Nephron progenitor cell (in vitro differentiated cells): ENCODE data around the gene SNRPF.
"Not testable (repeated sequence)": the region's sequence is repeated elsewhere in the genome, so short reads cannot be mapped to it uniquely, and the experiment has no call there.

Source experiments
- DNase-seq: peaks from one replicate; pipeline ENCODE4 v3.0.0; 2021
- H3K27ac Mint-ChIP-seq: 2 replicates; pipeline ENCODE4 v1.8.0; 2021; ENCODE audit warnings: mild to moderate bottlenecking, moderate library complexity, mixed read lengths
- H3K27me3 Mint-ChIP-seq: 2 replicates; pipeline ENCODE4 v1.8.0; 2021; ENCODE audit warnings: mild to moderate bottlenecking, low read depth, mixed read lengths; ENCODE audit not compliant: poor library complexity
- H3K36me3 Mint-ChIP-seq: 2 replicates; pipeline ENCODE4 v1.8.0; 2021; ENCODE audit warnings: low read depth, mixed read lengths
- H3K4me1 Mint-ChIP-seq: 2 replicates; pipeline ENCODE4 v1.8.0; 2021; ENCODE audit warnings: mixed read lengths
- H3K4me3 Mint-ChIP-seq: 2 replicates; pipeline ENCODE4 v1.8.0; 2021; ENCODE audit warnings: mild to moderate bottlenecking, moderate library complexity, mixed read lengths
- H3K9me3 Mint-ChIP-seq: 2 replicates; pipeline ENCODE4 v1.8.0; 2021; ENCODE audit warnings: mild to moderate bottlenecking, moderate library complexity, mixed read lengths
- TF ChIP-seq, protein P1 (sequence below): fragments of 200-600 bp; sonication (generic); IDR thresholded peaks from 2 replicates; pipeline ENCODE4 v1.5.0; 2021; ENCODE audit warnings: antibody characterized with exemption

Gene SNRPF

DNA sequence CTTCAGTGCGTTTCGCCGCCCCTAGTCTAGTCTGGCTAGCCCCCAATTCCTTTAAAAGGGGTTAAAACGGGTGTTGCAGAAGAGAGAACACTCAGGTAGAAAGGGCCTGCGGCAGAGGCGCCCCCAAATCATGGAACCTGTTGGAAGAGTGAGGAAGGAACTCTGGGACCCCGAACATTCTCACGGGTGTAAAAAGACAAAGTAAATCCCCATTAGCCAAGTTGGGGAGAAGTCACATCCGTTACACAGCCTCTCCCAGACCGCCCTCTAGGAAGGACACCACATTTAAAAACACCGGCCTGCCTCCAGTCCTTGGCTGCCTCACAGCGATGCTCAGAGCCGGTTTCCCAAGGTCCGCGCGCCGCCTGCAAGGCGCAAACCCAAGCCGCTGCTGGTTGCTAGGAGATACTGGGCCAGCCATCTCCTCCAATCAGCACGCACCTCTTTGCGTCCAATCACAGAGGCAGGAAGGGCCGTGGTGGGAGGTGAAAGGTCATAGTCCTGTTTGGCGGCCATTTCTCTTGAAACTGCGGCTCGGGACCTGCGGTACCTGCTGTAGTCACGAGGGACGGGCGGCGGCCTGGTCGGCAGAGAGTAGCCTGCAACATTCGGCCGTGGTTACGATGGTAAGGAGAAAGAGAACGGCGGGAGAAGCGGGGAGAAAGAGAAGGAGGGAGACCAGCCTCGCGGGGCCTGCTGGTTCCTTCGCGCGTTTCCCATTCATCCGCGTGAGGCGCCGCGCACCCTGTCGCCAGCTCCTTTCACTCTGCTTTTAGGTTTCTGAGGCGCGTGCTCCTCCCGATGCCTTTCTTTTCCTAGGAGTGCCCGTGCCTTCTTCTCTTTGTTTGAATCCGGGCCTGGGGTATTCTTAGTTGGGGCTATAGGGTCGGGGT lies at the start of gene SNRPF:
Gene SNRPF (plus strand): TSS at position 502 of the 893 bp plus-strand sequence. CDS start 122 bp downstream, at position 624.
- Mint-ChIP-seq H3K27me3 (peaks cover 4% of the 10 kb centered on the region), H3K4me3 (no peak within 1 kb of the TSS), H3K27ac (no peak within 1 kb of the TSS), H3K9me3 (peaks cover 25% of the 10 kb centered on the region), H3K36me3 (no peaks in the 10 kb centered on the region), H3K4me1 (peaks cover 8% of the 10 kb centered on the region)
- peak; percentile 91 for DNase-seq
- TF ChIP-seq, protein P1, sequence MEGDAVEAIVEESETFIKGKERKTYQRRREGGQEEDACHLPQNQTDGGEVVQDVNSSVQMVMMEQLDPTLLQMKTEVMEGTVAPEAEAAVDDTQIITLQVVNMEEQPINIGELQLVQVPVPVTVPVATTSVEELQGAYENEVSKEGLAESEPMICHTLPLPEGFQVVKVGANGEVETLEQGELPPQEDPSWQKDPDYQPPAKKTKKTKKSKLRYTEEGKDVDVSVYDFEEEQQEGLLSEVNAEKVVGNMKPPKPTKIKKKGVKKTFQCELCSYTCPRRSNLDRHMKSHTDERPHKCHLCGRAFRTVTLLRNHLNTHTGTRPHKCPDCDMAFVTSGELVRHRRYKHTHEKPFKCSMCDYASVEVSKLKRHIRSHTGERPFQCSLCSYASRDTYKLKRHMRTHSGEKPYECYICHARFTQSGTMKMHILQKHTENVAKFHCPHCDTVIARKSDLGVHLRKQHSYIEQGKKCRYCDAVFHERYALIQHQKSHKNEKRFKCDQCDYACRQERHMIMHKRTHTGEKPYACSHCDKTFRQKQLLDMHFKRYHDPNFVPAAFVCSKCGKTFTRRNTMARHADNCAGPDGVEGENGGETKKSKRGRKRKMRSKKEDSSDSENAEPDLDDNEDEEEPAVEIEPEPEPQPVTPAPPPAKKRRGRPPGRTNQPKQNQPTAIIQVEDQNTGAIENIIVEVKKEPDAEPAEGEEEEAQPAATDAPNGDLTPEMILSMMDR: no peak

DNA sequence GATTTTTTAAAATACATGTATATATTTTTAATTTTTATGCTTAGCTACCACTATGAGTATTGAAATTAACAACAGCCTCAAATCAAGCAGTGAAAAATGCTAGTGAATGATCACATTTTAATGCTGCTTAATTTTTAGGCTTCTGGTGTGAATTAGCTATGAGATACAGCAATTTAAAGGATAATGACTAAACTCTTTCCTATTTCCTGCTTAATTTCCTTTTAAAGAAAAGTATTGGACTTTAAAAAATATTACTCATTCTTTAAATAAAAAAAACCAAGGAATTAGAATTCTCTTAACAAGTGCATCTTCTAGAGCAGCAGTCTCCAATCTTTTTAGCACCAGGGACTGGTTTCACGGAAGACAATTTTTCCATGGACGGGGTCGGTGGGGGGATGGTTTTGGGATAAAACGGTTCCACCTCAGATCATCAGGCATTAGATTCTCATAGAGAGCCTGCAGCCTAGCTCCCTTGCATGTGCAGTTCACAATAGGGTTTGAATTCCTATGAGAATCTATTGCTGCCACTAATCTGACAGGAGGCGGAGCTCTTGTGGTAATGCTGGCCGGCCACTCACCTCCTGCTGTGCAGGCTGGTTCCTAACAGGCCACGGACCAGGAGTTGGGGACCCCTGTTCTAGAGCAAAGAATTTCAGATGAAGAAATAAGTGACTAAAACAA lies 49.6 kb upstream of the SNRPF start:
- TF ChIP-seq, protein P1: no peak
- Mint-ChIP-seq H3K4me1 (no peaks in the 10 kb centered on the region), H3K27ac (no peak overlapping the region)

DNA sequence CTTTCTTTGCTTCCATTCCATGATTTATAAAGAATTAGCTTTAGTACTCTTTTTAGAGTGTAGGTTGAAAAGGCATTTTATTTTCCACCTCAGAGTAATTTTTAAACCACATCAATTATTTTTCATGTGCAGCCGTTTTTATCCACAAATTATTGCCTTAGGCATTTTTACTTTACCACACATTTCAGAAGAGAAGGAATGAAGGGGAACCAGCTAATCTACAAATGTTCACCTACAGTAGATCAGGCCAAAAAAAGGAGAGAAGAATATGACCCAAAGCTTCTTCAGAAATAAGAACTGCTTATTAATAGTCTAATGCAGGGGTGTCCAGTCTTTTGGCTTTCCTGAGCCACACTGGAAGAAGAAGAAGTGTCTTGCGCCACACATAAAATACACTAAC lies 48.3 kb upstream of the SNRPF start:
- H3K4me3 Mint-ChIP-seq: no peak overlapping the region
- no peak for DNase-seq
- no peaks in the 10 kb centered on the region for H3K36me3 Mint-ChIP-seq
- TF ChIP-seq, protein P1: no peak
- peaks cover 10% of the 10 kb centered on the region for H3K9me3 Mint-ChIP-seq
- peaks cover 23% of the 10 kb centered on the region for H3K27me3 Mint-ChIP-seq
- no peak overlapping the region for H3K27ac Mint-ChIP-seq
- H3K4me1 Mint-ChIP-seq: no peaks in the 10 kb centered on the region

More for the DNA sequence above, 49.6 kb upstream of the SNRPF start:
- Mint-ChIP-seq H3K27me3 (peaks cover 18% of the 10 kb centered on the region), H3K9me3 (peaks cover 10% of the 10 kb centered on the region), H3K36me3 (no peaks in the 10 kb centered on the region), H3K4me3 (no peak overlapping the region)
- DNase-seq: no peak

DNA sequence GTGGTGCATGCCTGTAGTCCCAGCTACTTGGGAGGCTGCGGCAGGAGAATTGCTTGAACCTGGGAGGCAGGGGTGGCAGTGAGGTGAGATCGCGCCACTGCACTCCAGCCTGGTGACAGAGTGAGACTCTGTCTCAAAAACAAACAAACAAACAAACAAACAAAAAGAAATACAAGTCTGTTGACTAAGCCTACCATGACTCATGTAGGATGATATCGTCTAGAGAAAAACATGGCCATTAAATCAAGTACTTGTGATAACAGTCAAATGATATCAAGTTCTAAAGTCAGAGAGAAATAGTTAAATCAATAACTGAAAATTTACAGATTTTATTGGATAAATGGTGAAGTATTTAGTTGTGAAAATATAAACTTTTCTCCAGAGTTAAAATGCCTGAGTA lies 46.6 kb upstream of the SNRPF start:
- peaks cover 21% of the 10 kb centered on the region for H3K27me3 Mint-ChIP-seq
- not testable (repeated sequence) for H3K4me3 Mint-ChIP-seq, H3K36me3 Mint-ChIP-seq

DNA sequence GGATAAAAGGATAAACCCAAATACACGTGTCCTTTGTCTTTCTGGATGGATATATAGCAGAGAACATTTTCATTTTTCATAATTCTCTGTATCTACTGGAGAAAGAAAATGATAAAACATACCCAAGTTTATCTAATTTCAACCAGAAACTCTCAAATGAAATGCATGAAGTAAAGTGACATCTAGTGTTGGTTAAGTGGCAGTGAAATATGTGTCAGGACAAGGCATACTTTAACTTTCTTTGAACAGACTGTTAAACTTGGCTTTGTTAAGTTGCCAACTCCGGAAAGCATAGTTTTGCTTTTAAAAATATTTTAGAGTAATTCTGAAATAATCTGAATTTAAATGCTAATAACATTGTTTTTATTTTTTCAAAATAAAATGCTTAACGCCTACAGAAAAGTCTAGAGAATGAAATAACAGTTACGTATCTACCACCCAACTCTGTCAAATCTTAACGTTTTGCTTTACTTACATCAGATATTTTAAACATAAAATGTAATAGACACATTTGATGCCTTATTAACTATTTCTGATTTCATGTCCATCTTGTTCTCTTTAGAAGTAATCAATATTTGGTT lies 43.0 kb upstream of the SNRPF start:
- Mint-ChIP-seq H3K4me1 (no peaks in the 10 kb centered on the region), H3K27ac (no peak overlapping the region), H3K4me3 (no peak overlapping the region), H3K36me3 (no peaks in the 10 kb centered on the region), H3K9me3 (no peaks in the 10 kb centered on the region), H3K27me3 (peaks cover 22% of the 10 kb centered on the region)
- DNase-seq: no peak
- TF ChIP-seq, protein P1: peak; percentile 60

More for the DNA sequence above, 46.6 kb upstream of the SNRPF start:
- H3K9me3 Mint-ChIP-seq: peaks cover 10% of the 10 kb centered on the region
- H3K4me1 Mint-ChIP-seq, DNase-seq, H3K27ac Mint-ChIP-seq: not testable (repeated sequence)

DNA sequence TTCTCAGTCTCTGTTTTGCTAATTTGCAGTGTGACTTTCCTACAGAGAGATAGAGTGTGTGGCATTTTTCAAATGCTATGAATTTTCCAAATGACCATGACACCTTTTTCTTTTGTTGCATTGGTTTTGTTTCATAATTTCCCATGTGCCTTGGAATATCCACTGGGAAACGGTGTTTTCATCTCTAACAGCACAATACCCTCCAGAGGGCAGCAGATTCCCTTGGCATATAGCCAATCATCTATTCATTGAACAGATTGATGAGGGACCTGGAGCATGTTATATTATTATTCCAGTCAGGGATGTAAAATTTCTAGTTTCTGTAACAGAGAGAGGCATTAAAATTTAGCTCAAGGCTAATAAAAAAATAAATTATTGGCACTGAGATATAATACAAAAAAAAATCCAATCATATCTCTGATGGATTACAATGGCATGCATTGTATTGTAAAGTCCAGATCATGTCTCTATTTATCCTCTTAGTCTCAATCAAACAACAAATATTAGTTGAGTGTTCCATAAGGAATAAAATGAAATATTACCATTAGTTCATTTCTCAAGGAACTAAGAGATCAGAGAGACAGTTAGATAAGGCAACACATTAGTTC lies 38.6 kb upstream of the SNRPF start:
- Mint-ChIP-seq H3K4me1 (no peaks in the 10 kb centered on the region), H3K27ac (no peak overlapping the region), H3K4me3 (no peak overlapping the region), H3K9me3 (no peaks in the 10 kb centered on the region), H3K27me3 (peaks cover 8% of the 10 kb centered on the region), H3K36me3 (no peaks in the 10 kb centered on the region)
- no peak for DNase-seq
- TF ChIP-seq, protein P1: peak; percentile 23
